Measurements from ENCODE around the gene TRIB2.

The TRIB2 gene

GRCh38 chr2:12778811-12779579, 62.3 kb downstream of the TRIB2 start:
- no peak for DNase-seq (ENCODE audit: low read depth)

- no peak for DNase-seq (ENCODE audit: low read depth)
Observed at GRCh38 chr2:12781329-12781728, 64.6 kb downstream of the TRIB2 start.

GRCh38 chr2:12787891-12788801, 71.4 kb downstream of the TRIB2 start:
- no peak for DNase-seq (ENCODE audit: low read depth)

- DNase-seq (ENCODE audit: low read depth): no peak
Observed at GRCh38 chr2:12791906-12792305, 75.2 kb downstream of the TRIB2 start.
